Esophagus muscularis mucosa (tissue), 4 donors: ENCODE measurements around the gene FAT2.

Source experiments
- CTCF ChIP-seq, 3 experiments: fragments of 200-600 bp in 2 of 3; fragments of 450-650 bp in 1 of 3; sonication (generic) in 2 of 3; IDR thresholded peaks; one replicate each; pipeline ENCODE4 v1.5.1; 2017 to 2019; ENCODE audit warnings: antibody characterized with exemption in 3 of 3, mild to moderate bottlenecking in 2 of 3, moderate library complexity in 1 of 3
- EP300 ChIP-seq: sonication (generic); formaldehyde crosslinking; IDR thresholded peaks from one replicate; pipeline ENCODE4 v1.6.1; 2017; ENCODE audit warnings: antibody characterized with exemption
- POLR2AphosphoS5 ChIP-seq, 2 donors: sonication (generic); formaldehyde crosslinking; IDR thresholded peaks; one replicate each; pipeline ENCODE4 v1.6.1; 2017; ENCODE audit warnings: antibody characterized with exemption in 2 of 2

- TF ChIP-seq CTCF (IDR thresholded peaks at IDR 0.05): no peak
- TF ChIP-seq POLR2AphosphoS5 (IDR thresholded peaks at IDR 0.05): no peak
- no peak for TF ChIP-seq EP300
Observed at GRCh38 chr5:151580239-151580638, 10.9 kb downstream of the FAT2 start.
